NCI-H2029 treated with DMSO at 0.1 percent for 48 hours (cell line): Measurements from ENCODE around the gene ADAMTS20.

ENCODE experiments used
- DNase-seq: peaks from one replicate; lab custom pipeline; 2025; lab: John Stamatoyannopoulos, UW

ADAMTS20 gene

DNA sequence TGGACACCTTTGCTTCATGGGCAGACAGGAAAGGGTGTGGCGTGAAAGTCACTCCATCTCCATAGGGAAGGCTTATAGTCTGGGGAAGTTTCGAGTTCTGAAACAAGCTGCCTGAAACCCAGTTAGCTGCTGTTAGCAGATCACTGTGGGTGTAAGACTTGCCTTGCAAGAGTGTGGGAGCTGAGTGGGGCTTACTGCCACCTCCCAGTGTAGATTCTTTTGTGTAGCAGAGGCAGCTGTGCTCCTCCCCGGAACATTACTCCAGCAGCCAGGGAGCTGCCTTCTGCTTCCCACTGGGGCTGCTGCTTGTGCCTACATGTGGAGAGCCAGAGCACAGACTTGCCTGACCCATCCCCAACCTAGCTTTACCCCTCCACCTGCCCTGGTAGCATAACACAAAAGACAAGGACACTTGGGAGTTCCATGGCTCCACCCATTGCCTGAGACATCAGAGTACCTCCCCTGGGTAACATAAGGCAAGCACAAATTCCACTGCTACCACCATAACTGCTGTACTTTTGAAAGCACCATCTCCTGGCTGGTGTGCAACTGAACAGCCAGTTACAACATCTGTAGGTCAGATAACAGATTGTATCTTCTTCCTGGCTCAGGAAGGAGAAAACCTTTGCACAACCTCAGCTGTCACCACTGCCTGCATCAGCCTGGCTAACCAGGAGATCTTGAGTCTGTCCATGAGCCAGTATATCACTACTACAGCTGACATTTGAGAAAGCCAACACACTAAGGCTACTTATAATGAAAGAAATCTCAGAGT, 69.5 kb downstream of the ADAMTS20 start:
- no peak for DNase-seq

DNA sequence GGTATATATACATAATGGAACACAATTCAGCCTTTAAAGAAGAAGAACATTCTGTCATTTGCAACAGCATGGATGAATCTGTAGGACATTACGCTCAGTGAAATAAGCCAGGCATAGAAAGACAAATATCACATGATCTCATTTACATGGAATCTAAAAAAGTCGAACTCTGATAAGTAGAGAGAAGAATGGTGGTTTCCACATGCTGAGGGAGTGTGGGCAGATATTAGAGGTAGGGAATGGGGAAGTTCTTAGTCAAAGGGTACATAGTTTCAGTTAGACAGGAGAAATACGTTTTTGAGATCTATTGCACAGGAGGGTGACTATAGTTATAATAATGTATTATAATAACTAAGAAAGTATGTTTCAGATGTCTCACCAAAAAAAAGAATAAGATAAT, 71.4 kb downstream of the ADAMTS20 start:
- no peak for DNase-seq

DNA sequence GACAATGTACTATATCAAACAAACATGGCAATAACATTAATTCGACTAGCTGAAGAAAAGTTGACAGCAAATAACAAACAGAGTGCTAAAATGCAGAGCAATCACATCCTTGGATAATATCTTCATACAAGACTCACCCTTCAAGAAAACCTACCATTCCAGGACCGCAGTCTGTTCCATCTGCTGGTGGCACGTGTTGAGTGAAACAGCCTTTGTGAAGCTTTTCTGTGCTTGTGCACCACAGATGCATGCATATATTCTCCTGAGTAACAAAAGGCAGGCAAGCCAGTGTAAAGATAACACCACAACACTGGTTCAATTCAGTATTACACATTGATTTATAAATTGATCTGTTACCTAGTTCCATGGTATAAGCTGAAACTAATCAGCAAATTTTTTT, 89.3 kb downstream of the ADAMTS20 start:
- DNase-seq = no peak

DNA sequence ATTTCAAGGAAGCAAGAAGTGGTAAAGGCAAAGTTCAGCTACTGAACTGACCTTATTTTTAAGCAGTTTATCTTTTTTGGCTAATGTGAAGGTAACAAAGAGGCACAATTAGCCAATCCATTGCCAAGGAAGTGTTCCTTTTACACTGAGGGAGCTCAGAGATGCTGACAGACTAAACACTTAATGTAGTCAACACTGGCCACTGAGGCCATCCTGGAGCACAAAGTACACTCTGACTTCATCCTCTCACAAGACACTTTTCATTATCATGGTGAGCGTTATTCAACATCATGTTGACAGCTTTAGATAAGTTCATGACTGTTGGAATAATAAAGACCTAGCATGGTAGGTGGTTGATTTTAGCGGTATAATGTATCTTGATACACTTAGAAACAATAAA, 89.9 kb downstream of the ADAMTS20 start:
- no peak for DNase-seq

DNA sequence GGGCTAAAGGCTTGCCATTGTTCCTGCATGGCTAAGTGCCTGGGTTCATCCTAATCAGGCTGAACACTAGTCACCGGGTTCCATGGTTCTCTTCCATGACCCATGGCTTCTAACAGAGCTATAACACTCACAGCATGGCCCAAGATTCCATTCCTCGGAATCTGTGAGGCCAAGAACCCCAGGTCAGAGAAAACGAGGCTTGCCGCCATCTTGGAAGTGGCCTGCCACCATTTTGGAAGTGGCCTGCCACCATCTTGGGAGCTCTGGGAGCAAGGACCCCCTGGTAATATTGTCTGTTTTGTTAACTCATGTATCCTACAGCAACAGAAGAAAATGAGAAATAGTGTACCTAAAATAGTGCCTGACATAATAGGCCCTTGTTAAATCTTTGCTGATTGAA, 92.7 kb downstream of the ADAMTS20 start:
- no peak for DNase-seq

DNA sequence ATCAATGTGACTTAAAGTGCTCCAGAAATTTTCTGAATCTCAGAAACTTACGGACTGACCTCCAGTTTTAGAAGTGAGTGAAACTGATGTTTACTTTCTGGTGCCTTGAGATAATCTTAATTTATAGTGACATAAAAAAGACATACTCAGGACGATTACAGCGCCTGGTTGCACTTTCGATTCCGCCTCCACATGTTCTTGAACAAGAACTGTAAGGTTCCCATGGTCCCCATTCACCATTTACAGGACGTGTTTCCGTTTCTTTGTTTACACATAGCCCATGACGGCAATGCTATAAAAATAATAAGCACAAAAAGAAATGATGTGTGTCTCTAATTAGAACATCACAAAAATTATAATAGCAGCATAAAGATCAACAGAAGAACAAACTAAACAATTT, 98.2 kb downstream of the ADAMTS20 start:
- DNase-seq = no peak

DNA sequence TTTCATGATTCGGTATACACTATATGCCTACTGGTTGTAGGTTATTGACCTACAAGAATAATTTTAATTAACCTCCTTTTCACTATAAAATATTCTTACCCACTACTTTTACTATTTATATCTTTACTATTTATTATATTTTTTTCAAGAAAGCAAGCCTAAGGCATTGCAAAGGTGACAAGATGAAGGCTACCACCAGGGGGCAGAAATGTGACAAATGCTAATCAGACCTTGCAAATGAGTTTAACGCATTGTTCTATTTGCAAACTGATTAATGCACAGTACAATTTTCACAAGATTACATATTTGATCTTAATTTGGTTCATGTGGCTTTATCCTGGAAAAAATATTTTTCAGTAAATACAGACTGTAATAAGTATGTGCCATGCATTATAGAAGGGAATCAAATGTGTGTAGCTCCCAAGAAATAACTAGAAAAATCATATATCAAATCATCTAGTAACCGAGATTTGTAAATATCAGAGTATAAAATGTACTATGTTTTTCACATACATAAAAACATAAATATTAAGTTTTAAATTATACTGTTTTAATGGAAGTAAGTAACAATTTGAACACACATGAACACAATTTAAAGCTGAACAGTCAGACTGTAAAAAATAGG, 107.0 kb downstream of the ADAMTS20 start:
- DNase-seq = peak; percentile 15

DNA sequence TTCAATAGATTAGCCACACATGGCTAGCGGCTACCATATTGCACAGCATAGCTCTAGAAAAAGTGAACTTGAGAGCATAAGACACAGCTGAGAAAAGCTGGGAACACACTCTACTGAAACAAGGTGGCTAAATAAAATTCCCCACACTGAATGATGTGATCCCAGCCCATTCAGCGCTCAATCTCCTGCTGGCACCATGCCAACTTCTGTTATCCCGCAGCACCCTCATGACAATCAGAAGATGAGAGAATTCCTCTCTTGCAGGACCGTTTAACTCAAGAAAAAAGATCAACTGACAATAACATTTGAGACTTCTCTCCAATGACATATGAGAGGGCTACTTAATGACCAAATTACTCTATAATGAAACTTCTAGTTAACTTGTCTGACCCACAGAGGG, 115.4 kb downstream of the ADAMTS20 start:
- no peak for DNase-seq

DNA sequence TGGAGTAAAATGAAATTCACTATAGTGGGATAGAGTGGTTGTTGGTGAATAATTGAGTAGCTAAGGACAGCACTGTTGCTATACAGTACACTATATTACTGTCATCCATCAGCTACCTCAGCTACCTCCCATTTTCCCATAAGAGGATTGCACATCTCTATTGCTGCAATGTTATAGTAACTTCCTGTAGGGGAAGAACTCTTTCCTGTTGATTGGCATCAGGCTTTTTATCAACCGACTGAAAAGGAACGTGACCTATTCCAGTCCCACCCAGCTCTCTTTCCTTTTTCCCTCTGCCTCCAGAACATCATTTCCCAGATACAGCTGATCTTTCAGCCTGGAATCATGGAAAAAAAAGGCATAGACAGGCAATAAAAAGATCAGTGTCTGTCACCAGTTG, 117.4 kb downstream of the ADAMTS20 start:
- DNase-seq = no peak

DNA sequence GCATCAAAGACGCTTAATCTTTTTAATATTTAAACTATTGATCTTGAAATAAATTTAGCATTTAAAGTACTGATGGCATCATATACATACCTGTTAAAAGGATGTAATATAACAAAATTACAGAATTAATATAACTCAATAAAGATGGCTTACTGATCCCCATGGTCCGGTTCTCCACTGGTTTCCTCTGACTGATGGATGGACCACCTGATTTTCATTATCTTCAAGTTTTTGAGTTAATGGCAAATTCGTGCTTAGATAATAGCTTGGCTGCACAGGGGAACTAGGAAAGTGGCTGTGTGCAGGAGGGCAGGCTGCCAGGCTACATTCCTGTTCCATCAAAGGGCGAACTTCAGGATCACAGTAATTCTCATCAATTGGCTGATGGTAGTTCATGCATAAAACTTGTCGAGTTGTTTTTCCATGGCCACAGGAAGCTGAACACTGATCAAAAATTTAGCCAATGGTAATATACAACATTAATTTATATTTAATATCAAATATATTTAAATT, 123.9 kb downstream of the ADAMTS20 start:
- no peak for DNase-seq

DNA sequence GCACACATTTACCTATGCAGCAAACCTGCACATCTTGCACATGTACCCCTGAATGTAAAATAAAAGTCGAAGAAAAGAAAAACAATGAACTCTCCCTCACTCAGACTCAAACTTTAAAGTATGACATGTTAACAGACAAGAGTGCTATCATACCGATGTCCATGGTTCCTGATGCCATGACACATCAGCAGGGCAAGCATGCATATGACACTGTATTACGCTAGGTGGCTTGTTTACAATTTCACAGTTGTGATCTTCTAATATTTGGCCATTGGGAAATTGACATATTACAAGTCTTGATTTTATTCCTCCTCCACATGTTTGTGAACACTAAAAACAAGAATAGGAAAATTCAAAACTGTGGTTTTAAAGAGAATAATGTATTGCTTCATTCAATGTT, 126.6 kb downstream of the ADAMTS20 start:
- DNase-seq = no peak

DNA sequence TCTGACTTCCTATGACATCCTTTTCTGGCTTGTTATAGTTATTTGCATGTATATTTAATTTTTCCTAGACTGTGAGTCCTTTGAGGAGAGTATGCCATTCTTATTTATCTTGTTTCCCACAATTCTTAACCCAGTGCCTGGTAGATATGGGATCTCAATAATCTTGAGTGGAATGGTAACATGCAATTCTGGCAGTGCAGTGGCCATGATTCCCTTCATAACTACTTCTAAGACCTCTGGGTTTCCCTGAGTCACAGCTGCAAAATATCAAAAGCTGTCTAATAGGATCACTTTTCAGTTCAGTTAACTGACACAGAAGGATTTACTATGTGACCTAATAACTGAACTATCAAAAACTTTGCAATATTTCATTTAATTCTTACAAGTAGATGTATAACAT, 135.0 kb downstream of the ADAMTS20 start:
- DNase-seq = no peak

DNA sequence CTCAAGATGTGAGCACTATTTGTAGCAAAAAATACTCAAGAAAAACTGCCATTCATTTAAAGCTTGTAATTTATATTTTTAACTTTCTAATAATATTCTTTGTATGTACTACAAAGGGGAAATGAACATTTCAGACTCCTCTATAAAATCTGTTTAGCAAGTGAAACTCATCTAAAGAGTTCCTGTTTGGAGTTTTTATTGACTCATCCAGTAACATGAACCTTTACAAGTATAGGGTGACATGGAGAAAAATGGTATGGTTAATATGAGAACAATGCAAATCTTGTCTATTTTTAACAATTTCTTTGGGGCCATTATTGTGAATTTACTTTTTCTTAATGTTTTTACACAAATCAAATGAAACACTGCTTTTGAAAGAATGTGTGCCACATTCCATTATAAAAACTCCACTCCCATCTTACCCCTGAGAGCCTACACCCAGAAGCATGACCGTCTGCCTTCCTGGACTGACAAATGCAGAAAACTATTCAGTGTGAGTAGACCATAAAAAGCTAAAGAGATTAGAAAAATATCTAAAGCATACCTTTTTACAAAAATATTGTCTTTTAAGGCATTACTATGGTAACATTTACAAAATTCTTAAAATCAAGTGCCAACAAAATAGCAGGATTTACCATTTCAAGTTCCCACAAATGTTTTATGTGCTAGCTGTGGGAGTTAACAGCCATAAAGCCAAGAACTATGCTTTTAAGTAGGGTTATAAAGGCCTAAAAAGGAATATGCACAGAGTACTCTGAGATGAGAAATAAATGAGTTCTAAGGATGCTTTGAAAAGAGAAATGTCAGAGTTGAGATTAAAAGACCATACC, 144.0 kb downstream of the ADAMTS20 start:
- no peak for DNase-seq

DNA sequence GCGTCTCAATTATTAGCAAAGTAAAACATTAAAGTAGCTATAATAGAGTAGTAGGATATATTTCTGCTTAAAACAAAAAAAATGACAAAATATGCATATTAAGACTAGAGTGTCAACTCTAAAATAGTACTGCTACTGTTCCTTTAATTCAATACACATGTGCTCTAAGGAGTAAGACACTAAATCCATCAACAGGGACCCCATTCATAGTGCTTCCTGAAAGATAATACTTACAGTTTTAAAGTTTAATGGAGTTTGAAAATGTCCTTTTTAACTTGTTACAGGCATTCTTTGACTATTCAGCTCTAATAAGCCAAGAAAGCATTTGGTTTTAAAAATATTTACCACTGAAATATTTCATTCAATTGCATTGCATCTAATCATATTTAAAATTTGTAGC, 145.2 kb downstream of the ADAMTS20 start:
- no peak for DNase-seq

DNA sequence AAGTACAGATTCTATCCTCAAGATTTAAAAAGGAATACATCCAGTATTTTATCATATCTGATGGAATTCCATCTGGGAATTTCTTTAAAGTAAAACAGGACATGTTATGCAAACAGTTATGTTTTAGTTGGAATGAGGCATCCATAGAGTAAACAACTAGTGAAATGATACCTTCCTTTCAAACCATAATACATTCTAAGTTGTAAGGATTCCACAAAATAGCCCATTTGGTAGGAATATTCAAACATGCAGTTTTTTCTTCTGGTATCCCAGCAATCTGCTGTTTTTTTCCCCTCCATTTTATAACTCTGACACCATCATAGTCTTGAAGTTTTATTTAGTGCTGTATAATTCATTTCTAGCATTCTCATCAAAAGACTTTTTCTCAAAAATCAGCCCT, 149.6 kb downstream of the ADAMTS20 start:
- DNase-seq = no peak

DNA sequence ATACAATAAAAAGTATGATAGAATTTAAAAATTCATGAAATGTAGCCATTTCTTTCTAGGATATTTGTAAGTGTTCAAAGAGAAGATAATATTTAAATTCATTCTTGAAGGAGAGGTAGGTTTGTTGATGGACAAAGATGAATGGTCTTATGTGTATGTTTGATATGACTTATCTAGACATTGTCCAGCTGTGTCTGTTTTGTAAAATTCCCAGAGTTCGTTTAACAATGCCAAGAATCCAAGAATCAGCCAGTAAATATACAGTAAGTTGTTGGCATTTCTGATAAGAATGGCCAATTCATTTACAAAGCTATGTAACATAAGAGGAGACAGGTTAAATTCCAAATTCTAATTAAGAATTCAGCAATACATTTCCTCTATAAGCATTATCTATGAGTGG, 150.9 kb downstream of the ADAMTS20 start:
- DNase-seq = no peak

DNA sequence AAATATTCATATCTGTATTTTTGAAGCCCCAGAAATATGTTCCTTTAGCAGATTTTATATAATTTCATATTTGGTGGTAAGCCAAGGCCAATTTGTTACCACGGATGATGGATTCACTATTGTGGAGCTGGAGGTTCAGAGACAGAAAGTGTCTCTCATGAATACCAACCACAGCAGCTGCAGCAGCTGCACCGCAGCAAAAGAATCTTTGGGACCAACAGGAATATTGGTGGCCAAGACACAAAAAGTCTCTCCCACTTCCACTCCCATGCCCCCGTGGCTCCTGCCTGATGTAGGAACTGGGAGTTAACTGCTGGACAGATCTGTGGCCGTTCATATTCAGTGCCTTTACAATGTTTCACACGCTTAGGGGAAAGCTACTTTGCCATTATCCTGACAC, 155.3 kb downstream of the ADAMTS20 start:
- no peak for DNase-seq

DNA sequence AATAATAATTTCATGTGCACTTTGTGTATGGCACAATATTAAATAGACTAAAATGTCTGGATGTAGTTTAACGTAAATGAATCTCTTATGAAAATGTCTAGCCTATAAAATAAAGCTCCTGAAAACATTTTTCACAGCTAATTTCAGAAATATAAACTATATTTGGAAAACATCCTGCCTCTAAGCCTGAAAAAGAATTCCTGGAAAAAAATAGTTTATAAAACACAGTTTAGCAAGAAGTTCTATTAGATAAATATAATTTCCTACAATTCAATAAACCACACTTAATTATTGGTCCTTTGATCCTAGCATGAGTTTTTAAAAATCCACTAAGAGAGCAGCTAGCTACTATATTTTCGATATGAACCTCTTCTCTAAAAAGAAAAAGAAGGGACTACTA, 159.9 kb downstream of the ADAMTS20 start:
- no peak for DNase-seq

DNA sequence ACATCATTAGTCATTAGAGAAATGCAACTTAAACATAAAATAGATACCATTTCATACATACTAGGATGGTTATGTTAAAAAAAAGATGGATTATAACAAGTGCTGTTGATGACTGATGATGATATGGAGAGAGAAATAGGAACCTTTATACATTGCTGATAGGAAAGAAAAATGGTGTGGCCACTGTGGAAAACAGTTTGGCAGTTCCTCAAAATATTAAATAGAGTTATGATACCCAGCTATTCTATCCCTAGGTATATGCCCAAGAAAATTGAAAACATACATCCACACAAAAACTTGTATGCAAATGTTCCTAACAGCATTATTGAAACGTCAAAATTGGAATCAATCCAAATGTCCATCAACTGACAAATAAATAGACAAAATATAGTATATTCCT, 170.1 kb downstream of the ADAMTS20 start:
- DNase-seq = no peak

DNA sequence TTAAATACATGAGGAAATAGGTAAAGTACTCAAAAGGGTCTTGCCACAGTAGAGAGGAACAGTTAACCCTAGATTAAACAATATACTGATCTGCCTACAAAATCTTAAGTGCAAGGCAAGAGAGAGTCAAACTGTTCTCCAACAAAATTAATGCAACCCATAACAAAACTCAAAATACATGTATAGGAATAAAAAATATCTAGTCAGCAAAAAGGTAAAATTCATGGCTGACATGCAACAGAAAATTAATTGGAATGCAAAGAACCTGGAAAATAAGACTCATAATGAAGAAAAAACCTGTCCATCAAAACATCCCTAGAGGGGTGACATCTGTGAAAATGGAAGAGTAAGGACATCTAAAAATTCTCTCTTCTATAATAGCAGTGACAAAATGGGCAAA, 173.6 kb downstream of the ADAMTS20 start:
- no peak for DNase-seq

DNA sequence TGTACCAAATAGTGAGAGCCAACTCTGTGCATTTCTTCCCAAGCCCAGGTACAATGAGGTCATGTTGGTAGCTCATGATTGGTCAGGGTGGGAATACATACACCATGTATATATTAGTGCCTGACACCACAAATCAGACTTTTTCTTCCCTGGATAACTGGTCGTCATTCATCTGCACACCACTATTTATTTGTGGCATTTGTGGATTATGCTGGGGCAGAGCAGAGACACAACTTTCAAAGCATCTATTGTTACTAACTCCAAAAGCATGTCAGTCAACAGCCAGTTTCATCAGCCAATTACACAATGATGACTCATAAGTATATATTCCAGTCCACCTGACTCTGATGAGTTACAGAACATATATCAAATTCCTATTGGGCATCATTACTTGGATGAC, 181.7 kb downstream of the ADAMTS20 start:
- no peak for DNase-seq

DNA sequence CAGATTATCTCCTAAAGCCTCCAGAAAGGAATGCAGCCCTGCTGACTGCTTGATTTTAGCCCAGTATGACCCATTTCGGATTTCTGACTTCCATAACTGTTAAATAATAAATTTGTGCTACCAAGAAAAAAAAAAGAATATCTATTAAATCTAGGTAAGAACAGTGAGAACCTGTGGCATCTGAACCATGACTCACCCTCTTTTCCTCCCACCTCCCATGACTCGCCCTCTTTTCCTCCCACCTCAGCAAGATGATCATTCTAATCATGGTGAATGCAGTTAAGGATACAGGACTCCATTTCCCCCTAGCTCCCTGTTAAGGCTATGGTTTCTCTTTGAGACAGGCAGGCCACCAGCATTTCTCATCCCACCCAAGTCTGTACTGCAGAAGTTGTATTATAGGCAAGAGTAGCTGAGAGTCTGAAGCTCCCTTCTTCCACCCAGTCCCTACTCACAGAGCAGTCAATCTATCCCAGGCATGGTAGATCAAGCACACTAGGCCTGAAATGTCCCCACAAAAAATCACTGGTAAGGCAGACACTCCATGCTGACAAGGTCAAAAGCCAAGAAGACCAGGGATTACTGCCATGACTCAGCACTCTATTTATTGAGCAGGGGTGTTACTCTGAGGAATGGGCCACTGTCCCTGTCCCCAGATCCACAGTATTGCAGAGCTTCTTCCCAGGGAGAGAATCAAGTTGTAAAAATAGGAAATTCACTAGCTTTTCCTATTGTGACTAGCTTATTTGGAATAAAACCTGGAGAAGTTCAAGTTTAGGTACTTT, 188.9 kb downstream of the ADAMTS20 start:
- DNase-seq = no peak
